CD4-positive, alpha-beta memory T cell (primary cell): Measurements from ENCODE around the gene SRPK3. TPM values are rescaled to one million over a fixed set of nuclear protein-coding genes. Genes with fewer than 3 reads are reported as not detected.

Source experiments
- CTCF ChIA-PET: fragments of 350-600 bp; sonication (Branson Sonifier 250); formaldehyde crosslinking; loops from one replicate; lab custom pipeline; 2021; ENCODE audit warnings: inconsistent platforms; ENCODE audit not compliant: partially characterized antibody; lab: Charles Lee
- POLR2A ChIA-PET: fragments of 350-600 bp; sonication (Branson Sonifier 250); formaldehyde crosslinking; loops from one replicate; lab custom pipeline; 2021; ENCODE audit not compliant: partially characterized antibody; lab: Charles Lee
- DNase-seq, 5 donors: peaks; one replicate each; pipeline versions ENCODE4 v3.0.0 to v3.0.0-alpha.2; 2020 to 2022; ENCODE audit warnings: mixed read lengths in 1 of 5
- H3K27ac ChIP-seq: one replicate; pipeline ENCODE4 v1.7.0; 2013; ENCODE audit warnings: low read depth, low read length
- H3K27me3 ChIP-seq: 2 replicates; pipeline ENCODE4 v1.7.0; 2013; ENCODE audit warnings: mild to moderate bottlenecking, low read length, moderate library complexity; ENCODE audit not compliant: insufficient read depth
- H3K36me3 ChIP-seq: 2 replicates; pipeline ENCODE4 v1.7.0; 2013; ENCODE audit warnings: mild to moderate bottlenecking, low read length, moderate library complexity; ENCODE audit not compliant: insufficient read depth
- H3K4me1 ChIP-seq: 2 replicates; pipeline ENCODE4 v1.7.0; 2013; ENCODE audit warnings: mild to moderate bottlenecking, low read length, moderate library complexity; ENCODE audit not compliant: insufficient read depth
- H3K4me3 ChIP-seq, 2 donors: one replicate each; pipeline ENCODE4 v1.7.0; 2013; ENCODE audit warnings: low read length in 2 of 2, mild to moderate bottlenecking in 1 of 2
- H3K9me3 ChIP-seq, 2 donors: one replicate each; pipeline ENCODE4 v1.7.0; 2013; ENCODE audit warnings: low read length in 2 of 2, control low read depth in 1 of 2; ENCODE audit not compliant: control insufficient read depth in 1 of 2
- H3K27ac Mint-ChIP-seq, 7 donors: one replicate each; pipeline ENCODE4 v1.8.0; 2020 to 2021; ENCODE audit warnings: mixed read lengths in 7 of 7, mild to moderate bottlenecking in 6 of 7, inconsistent platforms in 3 of 7, moderate library complexity in 3 of 7
- H3K27me3 Mint-ChIP-seq, 2 donors: one replicate each; pipeline ENCODE4 v1.8.0; 2020 to 2021; ENCODE audit warnings: mixed read lengths in 2 of 2
- H3K36me3 Mint-ChIP-seq, 2 donors: one replicate each; pipeline ENCODE4 v1.8.0; 2020 to 2021; ENCODE audit warnings: mixed read lengths in 2 of 2, inconsistent platforms in 1 of 2, mild to moderate bottlenecking in 1 of 2
- H3K4me1 Mint-ChIP-seq, 4 donors: one replicate each; pipeline ENCODE4 v1.8.0; 2020 to 2021; ENCODE audit warnings: mixed read lengths in 4 of 4, mild to moderate bottlenecking in 1 of 4
- H3K4me3 Mint-ChIP-seq, 8 donors: one replicate each; pipeline ENCODE4 v1.8.0; 2020 to 2021; ENCODE audit warnings: mixed read lengths in 8 of 8, mild to moderate bottlenecking in 7 of 8, moderate library complexity in 6 of 8, inconsistent platforms in 3 of 8
- H3K9me3 Mint-ChIP-seq, 8 donors: one replicate each; pipeline ENCODE4 v1.8.0; 2020 to 2021; ENCODE audit warnings: mixed read lengths in 8 of 8, mild to moderate bottlenecking in 5 of 8, inconsistent platforms in 3 of 8, moderate library complexity in 1 of 8
- intact Hi-C: fragments of 100-400 bp; cut with micrococcal nuclease; formaldehyde crosslinking; loops from one replicate; pipeline ENCODE4 v1.15.1; 2023
- polyA plus RNA-seq, 2 donors: library from polyadenylated mRNA; unstranded; fragments of 300-500 nt; fragmentation: Illumina TruSeq; gene quantifications; one replicate each; pipeline ENCODE4 v1.2.3, GENCODE V29; 2021
- total RNA-seq, 2 experiments: library from RNA; stranded (reverse); gene quantifications; one replicate each; pipeline ENCODE4 v1.2.3, GENCODE V29; 2021

The SRPK3 gene
- total and polyA plus RNA-seq, 4 experiments from 2014 or later, result not detected

DNA sequence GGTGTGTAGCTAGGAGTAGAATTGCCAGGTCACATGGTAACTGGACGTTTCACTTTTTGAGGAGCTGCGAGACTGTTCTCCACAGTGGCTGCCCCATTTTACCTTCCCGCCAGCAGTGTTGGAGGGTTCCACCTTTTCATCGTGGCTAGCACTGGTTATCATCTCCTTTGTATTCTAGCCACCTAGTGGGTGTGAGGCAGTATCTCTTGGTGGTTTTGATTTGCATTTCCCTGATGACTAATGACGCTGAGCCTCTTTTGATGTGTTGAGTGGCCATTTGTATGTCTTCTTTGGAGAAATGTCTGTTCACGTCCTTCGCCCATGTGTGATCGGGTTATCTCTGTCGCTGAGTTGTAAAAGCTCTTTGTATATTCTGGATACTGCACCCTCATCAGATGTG is 45.6 kb upstream of the SRPK3 start:
- no peaks in the 10 kb centered on the region for H3K36me3 ChIP-seq
- H3K9me3 ChIP-seq, result no peaks in the 10 kb centered on the region
- Mint-ChIP-seq H3K4me3 (peak overlapping the region in 3 of 8 donors; percentile 1 to 17 (median 1)), H3K36me3 (peaks cover 15 to 17% of the 10 kb centered on the region in 2 donors), H3K4me1 (peaks cover 14 to 41% (median 22%) of the 10 kb centered on the region in 4 donors), H3K27ac (peak overlapping the region in 4 of 7 donors; percentile 2 to 82 (median 40)), H3K27me3 (no peaks in the 10 kb centered on the region), H3K9me3 (peaks cover 0 to 5% (median 0%) of the 10 kb centered on the region in 8 donors)
- no peaks in the 10 kb centered on the region for H3K27me3 ChIP-seq
- H3K4me1 ChIP-seq, result peaks cover 19% of the 10 kb centered on the region
- H3K4me3 ChIP-seq, result no peak overlapping the region
- intact Hi-C loops, result no loop called here
- H3K27ac ChIP-seq, result no peak overlapping the region
- ChIA-PET CTCF (no interaction called here), POLR2A (interaction anchor here (1.6 kb wide), 1 partner anchor 9 kb away, joined by 5 read pairs; no protein-coding TSS in a partner anchor)
- DNase-seq, result peak in 4 of 5 donors; percentile 33 to 57 (median 42)

DNA sequence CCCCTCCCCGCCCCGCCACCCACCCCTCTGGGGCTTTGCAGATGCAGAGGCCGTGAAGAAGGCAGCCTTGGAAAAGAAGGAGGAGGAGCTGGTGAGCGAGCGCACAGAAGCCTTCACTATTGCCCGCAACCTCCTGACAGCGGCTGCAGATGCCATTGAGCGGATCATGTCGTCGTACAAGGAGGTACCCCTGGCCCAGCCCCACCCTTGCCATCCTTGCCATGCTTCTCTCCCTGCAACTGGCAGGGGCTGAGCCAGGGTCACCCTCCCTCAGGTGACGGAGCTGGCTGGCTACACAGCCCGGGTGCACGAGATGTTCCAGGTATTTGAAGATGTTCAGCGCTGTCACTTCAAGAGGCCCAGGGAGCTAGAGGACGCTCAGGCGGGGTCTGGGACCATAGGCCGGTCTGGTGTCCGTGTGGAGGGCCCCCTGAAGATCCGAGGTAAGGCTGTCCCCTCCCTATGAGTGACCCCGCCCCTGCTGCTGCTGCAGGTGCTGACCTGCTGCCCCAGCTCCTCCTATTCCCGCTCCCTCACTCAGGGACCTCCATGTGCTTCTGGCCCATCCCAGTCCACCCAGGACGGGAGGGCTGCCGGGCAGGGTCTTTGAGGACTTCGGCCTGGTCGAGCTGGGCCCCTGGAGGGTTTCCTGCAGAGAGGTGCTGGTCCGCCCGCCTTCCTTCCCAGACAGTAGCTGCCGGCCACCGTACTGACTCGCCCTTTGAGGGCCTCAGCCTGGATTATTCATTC is 44.6 kb upstream of the SRPK3 start:
- Histone ChIP-seq H3K27ac (no peak overlapping the region), H3K36me3 (no peaks in the 10 kb centered on the region), H3K4me3 (no peak overlapping the region), H3K4me1 (peaks cover 21% of the 10 kb centered on the region), H3K9me3 (no peaks in the 10 kb centered on the region), H3K27me3 (no peaks in the 10 kb centered on the region)
- Mint-ChIP-seq H3K4me3 (no peak overlapping the region), H3K36me3 (peaks cover 11 to 16% of the 10 kb centered on the region in 2 donors), H3K27me3 (no peaks in the 10 kb centered on the region), H3K27ac (peak overlapping the region in 1 of 7 donors; percentile 24), H3K9me3 (peaks cover 0 to 5% (median 0%) of the 10 kb centered on the region in 8 donors), H3K4me1 (peaks cover 15 to 47% (median 21%) of the 10 kb centered on the region in 4 donors)
- ChIA-PET POLR2A (interaction anchor here (1.6 kb wide), 1 partner anchor 10 kb away, joined by 5 read pairs; no protein-coding TSS in a partner anchor), CTCF (no interaction called here)
- DNase-seq, result no peak
- intact Hi-C loops, result no loop called here

DNA sequence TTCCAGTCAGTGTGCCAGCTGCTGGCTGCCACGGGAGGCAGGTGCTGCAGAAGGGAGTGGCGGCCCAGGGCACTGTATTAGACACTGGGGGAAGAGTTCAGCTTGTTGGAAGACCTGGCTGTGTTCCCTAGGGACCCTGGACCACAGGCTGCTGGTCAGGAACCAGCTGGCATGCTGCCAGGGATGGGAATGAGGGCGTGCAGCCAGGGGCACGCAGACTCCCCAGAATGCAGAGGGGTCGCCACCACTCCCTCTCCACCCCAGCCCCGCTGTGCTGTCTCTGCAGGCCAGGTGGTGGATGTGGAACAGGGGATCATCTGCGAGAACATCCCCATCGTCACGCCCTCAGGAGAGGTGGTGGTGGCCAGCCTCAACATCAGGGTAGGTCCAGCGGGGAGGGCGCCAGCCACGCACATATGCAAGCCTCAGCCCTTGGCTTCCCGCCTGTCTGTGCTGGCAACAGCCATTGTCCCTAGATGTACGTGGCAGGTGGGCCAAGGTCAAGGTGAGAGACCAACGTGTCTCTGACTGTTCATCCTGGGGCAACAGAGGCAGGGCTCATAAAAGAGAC is 43.9 kb upstream of the SRPK3 start:
- H3K4me1 ChIP-seq, result peaks cover 21% of the 10 kb centered on the region
- CTCF ChIA-PET, result interaction anchor here (0.5 kb wide), 1 partner anchor 1222 kb away, joined by 3 read pairs; no protein-coding TSS in a partner anchor
- POLR2A ChIA-PET, result no interaction called here
- DNase-seq, result no peak
- peaks cover 8 to 9% of the 10 kb centered on the region in 2 donors for H3K36me3 Mint-ChIP-seq
- no peak overlapping the region for H3K4me3 Mint-ChIP-seq
- H3K27ac ChIP-seq, result no peak overlapping the region
- no peaks in the 10 kb centered on the region for H3K27me3 ChIP-seq
- no peaks in the 10 kb centered on the region for H3K27me3 Mint-ChIP-seq
- H3K4me3 ChIP-seq, result no peak overlapping the region
- intact Hi-C loops, result no loop called here
- H3K9me3 ChIP-seq, result no peaks in the 10 kb centered on the region
- no peak overlapping the region for H3K27ac Mint-ChIP-seq
- no peaks in the 10 kb centered on the region for H3K36me3 ChIP-seq
- peaks cover 14 to 42% (median 19%) of the 10 kb centered on the region in 4 donors for H3K4me1 Mint-ChIP-seq
- H3K9me3 Mint-ChIP-seq, result peaks cover 0 to under 1% (median 0%) of the 10 kb centered on the region in 8 donors

DNA sequence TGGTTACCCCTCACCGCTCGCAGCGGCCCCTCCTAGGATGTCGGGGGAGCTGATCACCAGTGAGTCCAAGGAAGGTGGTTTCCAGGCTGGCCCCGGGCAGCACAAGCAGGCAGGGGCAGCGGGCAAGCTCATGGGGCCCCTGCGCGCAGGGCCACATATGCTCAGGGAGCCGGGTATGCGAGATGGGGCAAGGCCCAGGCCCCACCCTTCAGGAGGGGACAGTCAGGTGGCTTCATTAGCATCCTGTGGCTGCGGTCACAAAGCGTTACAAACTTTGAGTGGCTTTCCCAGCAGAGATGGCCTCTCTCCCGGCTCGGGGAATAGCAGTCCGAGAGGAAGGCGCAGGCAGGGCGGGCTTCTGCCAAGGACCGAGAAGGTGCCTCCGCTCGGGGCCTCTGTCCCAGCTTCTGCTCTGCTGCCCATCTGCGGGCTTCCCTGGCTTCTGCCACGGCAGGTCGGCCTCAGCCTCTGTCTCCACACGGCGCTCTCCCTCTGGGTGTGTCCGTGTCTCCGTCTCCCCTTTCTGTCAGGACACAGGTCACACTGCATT is 42.7 kb upstream of the SRPK3 start:
- intact Hi-C loops, result no loop called here
- Mint-ChIP-seq H3K4me3 (no peak overlapping the region), H3K9me3 (no peaks in the 10 kb centered on the region), H3K27ac (peak overlapping the region in 1 of 7 donors; percentile 51), H3K4me1 (peaks cover 14 to 38% (median 19%) of the 10 kb centered on the region in 4 donors), H3K27me3 (no peaks in the 10 kb centered on the region), H3K36me3 (peaks cover 5 to 8% of the 10 kb centered on the region in 2 donors)
- CTCF ChIA-PET, result interaction anchor here (1.1 kb wide), 1 partner anchor 209 kb away, joined by 3 read pairs; no protein-coding TSS in a partner anchor
- Histone ChIP-seq H3K9me3 (no peaks in the 10 kb centered on the region), H3K4me3 (no peak overlapping the region), H3K27ac (no peak overlapping the region), H3K4me1 (peaks cover 21% of the 10 kb centered on the region), H3K27me3 (no peaks in the 10 kb centered on the region), H3K36me3 (no peaks in the 10 kb centered on the region)
- DNase-seq, result no peak
- POLR2A ChIA-PET, result no interaction called here

DNA sequence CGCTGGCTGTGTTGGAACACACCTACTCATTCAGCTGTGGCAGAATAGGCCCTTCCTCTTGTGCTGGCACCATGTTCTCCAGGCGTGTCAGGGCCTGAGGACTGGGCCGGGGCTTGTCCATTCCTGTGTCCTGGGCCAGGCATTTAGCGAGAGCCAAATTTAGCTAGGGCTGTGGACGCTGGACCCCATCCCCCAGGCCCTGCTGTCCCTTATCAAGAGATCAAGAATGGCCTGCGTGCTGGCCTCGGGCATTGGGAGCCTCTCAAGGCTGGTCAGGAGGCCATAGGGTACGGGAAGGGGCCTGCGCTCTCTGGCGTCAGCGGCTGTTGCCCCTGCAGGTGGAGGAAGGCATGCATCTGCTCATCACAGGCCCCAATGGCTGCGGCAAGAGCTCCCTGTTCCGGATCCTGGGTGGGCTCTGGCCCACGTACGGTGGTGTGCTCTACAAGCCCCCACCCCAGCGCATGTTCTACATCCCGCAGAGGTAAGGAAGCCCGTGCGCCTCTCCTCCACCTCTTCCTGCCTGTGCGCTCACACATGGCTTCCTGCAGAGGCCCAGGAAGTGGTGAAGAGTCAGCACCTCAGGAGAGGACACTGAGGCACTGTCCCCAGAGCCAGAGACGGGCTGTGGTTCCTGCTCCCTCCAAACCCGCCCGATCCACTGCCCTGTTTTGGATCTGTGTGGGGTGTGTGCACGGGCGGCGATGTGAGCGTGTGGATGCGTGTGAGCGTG is 40.9 kb upstream of the SRPK3 start:
- no peaks in the 10 kb centered on the region for H3K27me3 ChIP-seq
- no peaks in the 10 kb centered on the region for H3K9me3 ChIP-seq
- Mint-ChIP-seq H3K27me3 (no peaks in the 10 kb centered on the region), H3K9me3 (no peaks in the 10 kb centered on the region), H3K4me1 (peaks cover 13 to 36% (median 19%) of the 10 kb centered on the region in 4 donors), H3K4me3 (peak overlapping the region; percentile 60 to 83 (median 80)), H3K36me3 (peaks cover 5 to 7% of the 10 kb centered on the region in 2 donors), H3K27ac (peak overlapping the region in 4 of 7 donors; percentile 60 to 88 (median 73))
- intact Hi-C loops, result no loop called here
- CTCF ChIA-PET, result no interaction called here
- peak overlapping the region; percentile 14 for H3K27ac ChIP-seq
- peaks cover 20% of the 10 kb centered on the region for H3K4me1 ChIP-seq
- POLR2A ChIA-PET, result interaction anchor here (1.0 to 1.3 kb wide), 3 partner anchors 55 to 196 kb away, joined by 3 read pairs; partner anchors contain the start of genes IDH3G and SSR4
- H3K4me3 ChIP-seq, result peak overlapping the region in 1 of 2 donors; percentile 14
- DNase-seq, result peak in 3 of 5 donors; percentile 31 to 37 (median 32)
- no peaks in the 10 kb centered on the region for H3K36me3 ChIP-seq

DNA sequence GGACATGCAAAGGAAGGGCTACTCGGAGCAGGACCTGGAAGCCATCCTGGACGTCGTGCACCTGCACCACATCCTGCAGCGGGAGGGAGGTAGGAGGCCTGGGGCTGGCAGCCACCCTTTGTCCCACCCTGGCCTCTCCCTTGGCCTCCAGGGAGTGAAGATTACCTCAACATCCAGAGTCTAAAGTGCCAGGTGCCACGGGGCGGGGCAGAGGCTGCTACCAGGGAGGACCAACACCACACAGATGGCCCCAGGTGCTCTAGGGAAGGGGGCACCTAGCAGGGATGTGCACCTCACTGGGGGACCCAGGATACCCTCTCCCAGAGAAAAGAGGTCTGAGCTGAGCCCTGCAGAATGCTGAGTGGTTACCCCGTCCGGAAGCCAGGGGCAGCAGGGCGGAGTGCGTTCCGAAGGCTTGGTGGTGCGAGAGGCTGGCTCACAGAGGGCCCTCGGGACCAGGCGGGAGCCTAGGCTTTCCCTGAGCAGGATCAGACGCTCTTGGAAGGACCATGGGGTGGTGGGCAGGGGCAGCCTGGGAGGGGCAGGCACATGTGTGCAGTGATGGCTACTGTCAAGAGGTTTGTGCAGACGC is 40.1 kb upstream of the SRPK3 start:
- no peak overlapping the region for H3K27ac ChIP-seq
- DNase-seq, result no peak
- peaks cover 6 to 28% (median 11%) of the 10 kb centered on the region in 4 donors for H3K4me1 Mint-ChIP-seq
- no peaks in the 10 kb centered on the region for H3K27me3 ChIP-seq
- intact Hi-C loops, result no loop called here
- H3K36me3 ChIP-seq, result no peaks in the 10 kb centered on the region
- CTCF ChIA-PET, result no interaction called here
- POLR2A ChIA-PET, result interaction anchor here (1.0 to 1.3 kb wide), 2 partner anchors 54 to 195 kb away, joined by 3 read pairs; partner anchors contain the start of genes IDH3G and SSR4
- H3K9me3 Mint-ChIP-seq, result no peaks in the 10 kb centered on the region
- no peaks in the 10 kb centered on the region for H3K27me3 Mint-ChIP-seq
- H3K4me3 Mint-ChIP-seq, result peak overlapping the region; percentile 48 to 83 (median 80)
- H3K4me1 ChIP-seq, result peaks cover 16% of the 10 kb centered on the region
- no peak overlapping the region for H3K4me3 ChIP-seq
- H3K36me3 Mint-ChIP-seq, result peaks cover 0 to 3% of the 10 kb centered on the region in 2 donors
- H3K9me3 ChIP-seq, result no peaks in the 10 kb centered on the region
- H3K27ac Mint-ChIP-seq, result peak overlapping the region in 3 of 7 donors; percentile 60 to 88 (median 78)
